Stomach (tissue), 9 donors: ENCODE results near the gene AHCYL2. TPM values are rescaled to one million over a fixed set of nuclear protein-coding genes. Genes with fewer than 3 reads are reported as not detected.
"Not testable (repeated sequence)": the region's sequence is repeated elsewhere in the genome, so short reads cannot be mapped to it uniquely, and the experiment has no call there.

ENCODE experiments used
- DNase-seq, 2 donors: peaks; one replicate each; pipeline versions ENCODE4 v3.0.0 to v3.0.0-alpha.2; 2013 to 2019
- H3K27ac ChIP-seq, 5 donors: fragments of 200-600 bp in 4 of 5; sonication (generic) in 4 of 5; one replicate each; pipeline ENCODE4 v1.5.1; 2013 to 2019; ENCODE audit warnings: mild to moderate bottlenecking in 1 of 5, moderate library complexity in 1 of 5
- H3K27me3 ChIP-seq, 3 donors: fragments of 200-600 bp; sonication (generic); one replicate each; pipeline ENCODE4 v1.5.1; 2017 to 2019; ENCODE audit warnings: mixed run types in 1 of 3
- H3K36me3 ChIP-seq, 4 donors: fragments of 200-600 bp; sonication (generic); 1 replicate in 3 of 4; 2 replicates in 1 of 4; pipeline ENCODE4 v1.5.1; 2016 to 2019
- H3K4me1 ChIP-seq, 4 donors: fragments of 200-600 bp; sonication (generic); one replicate each; pipeline ENCODE4 v1.5.1; 2016 to 2019
- H3K4me3 ChIP-seq, 4 donors: fragments of 200-600 bp; sonication (generic) in 3 of 4; one replicate each; pipeline ENCODE4 v1.5.1; 2016 to 2019; ENCODE audit warnings: mild to moderate bottlenecking in 1 of 4
- H3K9me3 ChIP-seq, 4 donors: fragments of 200-600 bp; sonication (generic); one replicate each; pipeline ENCODE4 v1.5.1; 2016 to 2019
- EP300 ChIP-seq: sonication (generic); formaldehyde crosslinking; IDR thresholded peaks from one replicate; pipeline ENCODE4 v1.6.1; 2017; ENCODE audit warnings: antibody characterized with exemption
- POLR2A ChIP-seq, 4 donors: fragments of 450-650 bp; IDR thresholded peaks; one replicate each; pipeline ENCODE4 v1.6.1; 2016; ENCODE audit warnings: antibody characterized with exemption in 4 of 4, control low read depth in 2 of 4, mild to moderate bottlenecking in 1 of 4, moderate library complexity in 1 of 4
- POLR2AphosphoS5 ChIP-seq, 3 donors: sonication (generic); formaldehyde crosslinking; IDR thresholded peaks; one replicate each; pipeline ENCODE4 v1.6.1; 2016; ENCODE audit warnings: antibody characterized with exemption in 3 of 3
- WGBS, 5 donors: extraction: QIAGEN DNeasy Blood & Tissue Kit in 3 of 5; methylation state at CpG; one replicate each; pipeline versions ENCODE4 v1.1.5 to v1.1.7; 2013 to 2018; 5-methylcytosine and 5-hydroxymethylcytosine counted together
- intact Hi-C: fragments of 100-400 bp; cut with DNase I; formaldehyde crosslinking; loops from one replicate; pipeline ENCODE4 v1.15.1; 2023; ENCODE audit warnings: low total_unique reads
- polyA plus RNA-seq, 3 donors: library from polyadenylated mRNA; stranded (reverse); fragments of 200-250 nt; gene quantifications; one replicate each; pipeline ENCODE4 v1.2.3, GENCODE V29; 2013
- total RNA-seq, 5 donors: library from RNA; depleted of rRNA; stranded (reverse); fragments of >200 nt; gene quantifications; one replicate each; pipeline versions ENCODE4 v1.1.0 to v1.2.3, GENCODE V29; 2014 to 2016
- TF ChIP-seq, protein P1 (sequence below), 7 experiments: fragments of 450-650 bp in 4 of 7; fragments of 200-600 bp in 3 of 7; sonication (generic) in 3 of 7; IDR thresholded peaks; one replicate each; pipeline ENCODE4 v1.5.1; 2016 to 2019; ENCODE audit warnings: antibody characterized with exemption in 7 of 7, control low read depth in 2 of 7, mild to moderate bottlenecking in 1 of 7
- donor health status: healthy with polysubstance abuse.
- donor health status: Bipolar disorder and iron deficiency.
- donor health status: healthy.

Gene AHCYL2
- total and polyA plus RNA-seq, 8 donors, result 4.6 to 87.0 (median 61.6) TPM

GRCh38 chr7:129252128-129252527 lies 27.3 kb downstream of the AHCYL2 start:
- no peak for DNase-seq
- H3K27ac ChIP-seq, result no peak overlapping the region
- H3K4me1 ChIP-seq, result peaks cover 0 to 13% (median 3%) of the 10 kb centered on the region in 4 donors
- H3K36me3 ChIP-seq, result no peaks in the 10 kb centered on the region
- 51 to 77% (median 74%) methylated on average over 2 of the region's 2 CpGs for WGBS, 5 donors
- H3K27me3 ChIP-seq, result no peaks in the 10 kb centered on the region
- no peak overlapping the region for H3K4me3 ChIP-seq
- no peaks in the 10 kb centered on the region for H3K9me3 ChIP-seq
- intact Hi-C loops, result no loop called here
- TF ChIP-seq EP300 (no peak), POLR2AphosphoS5 (IDR thresholded peaks at IDR 0.05) (no peak), POLR2A (IDR thresholded peaks at IDR 0.05) (no peak)

DNA sequence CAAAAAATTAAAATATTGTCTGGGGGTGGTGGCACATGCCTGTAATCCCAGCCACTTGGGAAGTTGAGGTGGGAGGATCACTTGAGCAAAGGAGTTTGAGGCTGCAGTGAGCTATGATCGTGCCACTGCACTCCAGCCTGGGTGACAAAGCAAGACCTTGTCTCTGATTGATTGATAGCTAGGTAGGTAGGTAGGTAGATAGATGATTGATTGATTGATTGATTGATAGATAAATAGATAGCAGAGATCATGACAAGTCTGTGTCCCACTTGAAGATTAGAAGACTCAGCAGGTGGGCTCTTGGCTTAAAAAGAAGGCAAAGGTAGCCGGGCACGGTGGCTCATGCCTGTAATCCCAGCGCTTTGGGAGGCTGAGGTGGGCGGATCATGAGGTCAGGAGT lies 27.8 kb downstream of the AHCYL2 start:
- intact Hi-C loops, H3K9me3 ChIP-seq, H3K27ac ChIP-seq, H3K27me3 ChIP-seq, H3K36me3 ChIP-seq, DNase-seq, H3K4me3 ChIP-seq: not testable (repeated sequence)
- WGBS, 5 donors, result 83 to 96% (median 93%) methylated on average over 5 of the region's 5 CpGs
- peaks cover 0 to 13% (median 3%) of the 10 kb centered on the region in 4 donors for H3K4me1 ChIP-seq

GRCh38 chr7:129255800-129256199 lies 31.0 kb downstream of the AHCYL2 start:
- Histone ChIP-seq H3K27ac (no peak overlapping the region), H3K27me3 (no peaks in the 10 kb centered on the region), H3K36me3 (no peaks in the 10 kb centered on the region), H3K4me3 (no peak overlapping the region), H3K9me3 (no peaks in the 10 kb centered on the region), H3K4me1 (peaks cover 0 to 13% (median 6%) of the 10 kb centered on the region in 4 donors)
- intact Hi-C loops, result no loop called here
- WGBS, 5 donors, result 93 to 94% (median 94%) methylated on average over 4 of the region's 4 CpGs
- no peak for TF ChIP-seq POLR2A (IDR thresholded peaks at IDR 0.05)
- TF ChIP-seq, protein P1, sequence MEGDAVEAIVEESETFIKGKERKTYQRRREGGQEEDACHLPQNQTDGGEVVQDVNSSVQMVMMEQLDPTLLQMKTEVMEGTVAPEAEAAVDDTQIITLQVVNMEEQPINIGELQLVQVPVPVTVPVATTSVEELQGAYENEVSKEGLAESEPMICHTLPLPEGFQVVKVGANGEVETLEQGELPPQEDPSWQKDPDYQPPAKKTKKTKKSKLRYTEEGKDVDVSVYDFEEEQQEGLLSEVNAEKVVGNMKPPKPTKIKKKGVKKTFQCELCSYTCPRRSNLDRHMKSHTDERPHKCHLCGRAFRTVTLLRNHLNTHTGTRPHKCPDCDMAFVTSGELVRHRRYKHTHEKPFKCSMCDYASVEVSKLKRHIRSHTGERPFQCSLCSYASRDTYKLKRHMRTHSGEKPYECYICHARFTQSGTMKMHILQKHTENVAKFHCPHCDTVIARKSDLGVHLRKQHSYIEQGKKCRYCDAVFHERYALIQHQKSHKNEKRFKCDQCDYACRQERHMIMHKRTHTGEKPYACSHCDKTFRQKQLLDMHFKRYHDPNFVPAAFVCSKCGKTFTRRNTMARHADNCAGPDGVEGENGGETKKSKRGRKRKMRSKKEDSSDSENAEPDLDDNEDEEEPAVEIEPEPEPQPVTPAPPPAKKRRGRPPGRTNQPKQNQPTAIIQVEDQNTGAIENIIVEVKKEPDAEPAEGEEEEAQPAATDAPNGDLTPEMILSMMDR (IDR thresholded peaks at IDR 0.05), result no peak
- TF ChIP-seq POLR2AphosphoS5 (IDR thresholded peaks at IDR 0.05), result no peak
- TF ChIP-seq EP300, result no peak
- no peak for DNase-seq

DNA sequence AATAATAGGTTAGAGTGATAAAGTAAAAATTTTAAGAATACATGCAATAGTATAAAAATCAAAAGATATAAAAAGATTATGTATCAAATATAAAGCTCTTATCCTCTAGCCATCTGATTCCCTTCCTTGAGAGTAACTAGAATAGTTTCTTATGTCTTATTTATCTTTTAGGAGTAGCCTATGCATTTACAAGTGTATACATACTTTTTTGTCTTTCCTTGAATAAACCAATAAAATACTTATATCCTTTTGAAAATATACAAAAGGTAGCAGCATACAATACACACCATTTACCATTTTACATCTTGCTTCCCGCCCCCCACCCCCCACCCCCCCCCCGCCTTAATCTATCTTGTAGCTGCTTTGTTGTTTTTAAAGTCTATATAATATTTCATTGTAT lies 31.4 kb downstream of the AHCYL2 start:
- Histone ChIP-seq H3K4me3 (no peak overlapping the region), H3K27me3 (no peaks in the 10 kb centered on the region), H3K4me1 (peaks cover 0 to 13% (median 6%) of the 10 kb centered on the region in 4 donors), H3K9me3 (no peaks in the 10 kb centered on the region), H3K27ac (no peak overlapping the region), H3K36me3 (no peaks in the 10 kb centered on the region)
- intact Hi-C loops, result no loop called here
- TF ChIP-seq POLR2A (IDR thresholded peaks at IDR 0.05), result no peak
- no peak for TF ChIP-seq EP300
- TF ChIP-seq POLR2AphosphoS5 (IDR thresholded peaks at IDR 0.05), result no peak
- TF ChIP-seq, protein P1 (IDR thresholded peaks at IDR 0.05), result no peak
- 93 to 98% (median 95%) methylated on average over 2 of the region's 2 CpGs for WGBS, 5 donors
- no peak for DNase-seq

- Histone ChIP-seq H3K9me3 (no peaks in the 10 kb centered on the region), H3K36me3 (no peaks in the 10 kb centered on the region), H3K27me3 (no peaks in the 10 kb centered on the region), H3K4me3 (no peak overlapping the region), H3K4me1 (peaks cover 0 to 19% (median 7%) of the 10 kb centered on the region in 4 donors), H3K27ac (no peak overlapping the region)
- TF ChIP-seq POLR2A (IDR thresholded peaks at IDR 0.05), result no peak
- TF ChIP-seq, protein P1 (IDR thresholded peaks at IDR 0.05), result no peak
- TF ChIP-seq EP300, result no peak
- no peak for TF ChIP-seq POLR2AphosphoS5 (IDR thresholded peaks at IDR 0.05)
- intact Hi-C loops, result no loop called here
- no peak for DNase-seq
Measured at GRCh38 chr7:129257168-129257567, 32.3 kb downstream of the AHCYL2 start.
